ENCODE data around the gene PTPN12. TPM values are rescaled to one million over a fixed set of nuclear protein-coding genes. Genes with fewer than 3 reads are reported as not detected.
"Not testable (repeated sequence)": the region's sequence is repeated elsewhere in the genome, so short reads cannot be mapped to it uniquely, and the experiment has no call there.

PTPN12 gene
- total RNA-seq, 4 donors from 2014 or later = 58.5 to 72.6 (median 71.0) TPM

DNA sequence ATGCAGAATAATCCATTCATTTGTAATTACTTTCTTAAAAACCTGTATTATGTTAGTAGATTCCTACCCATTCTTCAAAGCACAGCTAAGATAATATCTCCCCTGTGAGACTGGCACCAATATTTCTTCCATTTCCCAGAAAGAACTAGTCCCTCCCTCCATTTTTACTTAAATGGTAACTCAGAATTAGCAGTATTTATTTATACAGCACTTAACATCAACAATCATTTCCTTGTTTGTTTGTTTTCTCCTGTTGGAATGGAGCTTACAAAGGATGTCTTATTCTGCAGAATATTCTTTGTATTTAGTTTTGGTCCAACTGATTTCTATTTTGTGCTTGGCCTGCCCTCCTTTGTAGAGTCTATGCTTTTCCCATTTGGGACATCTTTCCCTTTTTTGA, 32.1 kb upstream of the PTPN12 start:
- TF ChIP-seq, protein P1, sequence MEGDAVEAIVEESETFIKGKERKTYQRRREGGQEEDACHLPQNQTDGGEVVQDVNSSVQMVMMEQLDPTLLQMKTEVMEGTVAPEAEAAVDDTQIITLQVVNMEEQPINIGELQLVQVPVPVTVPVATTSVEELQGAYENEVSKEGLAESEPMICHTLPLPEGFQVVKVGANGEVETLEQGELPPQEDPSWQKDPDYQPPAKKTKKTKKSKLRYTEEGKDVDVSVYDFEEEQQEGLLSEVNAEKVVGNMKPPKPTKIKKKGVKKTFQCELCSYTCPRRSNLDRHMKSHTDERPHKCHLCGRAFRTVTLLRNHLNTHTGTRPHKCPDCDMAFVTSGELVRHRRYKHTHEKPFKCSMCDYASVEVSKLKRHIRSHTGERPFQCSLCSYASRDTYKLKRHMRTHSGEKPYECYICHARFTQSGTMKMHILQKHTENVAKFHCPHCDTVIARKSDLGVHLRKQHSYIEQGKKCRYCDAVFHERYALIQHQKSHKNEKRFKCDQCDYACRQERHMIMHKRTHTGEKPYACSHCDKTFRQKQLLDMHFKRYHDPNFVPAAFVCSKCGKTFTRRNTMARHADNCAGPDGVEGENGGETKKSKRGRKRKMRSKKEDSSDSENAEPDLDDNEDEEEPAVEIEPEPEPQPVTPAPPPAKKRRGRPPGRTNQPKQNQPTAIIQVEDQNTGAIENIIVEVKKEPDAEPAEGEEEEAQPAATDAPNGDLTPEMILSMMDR (IDR thresholded peaks at IDR 0.05) = no peak
- no peak for TF ChIP-seq POLR2A (IDR thresholded peaks at IDR 0.05)
- H3K9me3 ChIP-seq = no peaks in the 10 kb centered on the region
- DNase-seq = no peak
- no peaks in the 10 kb centered on the region for H3K27me3 ChIP-seq
- no peak overlapping the region for H3K4me3 ChIP-seq (replicated peaks in 1 of 3)
- no peaks in the 10 kb centered on the region for H3K36me3 ChIP-seq
- intact Hi-C loops (cut with DNase I) = no loop called here
- H3K27ac ChIP-seq = no peak overlapping the region
- no peaks in the 10 kb centered on the region for H3K4me1 ChIP-seq

DNA sequence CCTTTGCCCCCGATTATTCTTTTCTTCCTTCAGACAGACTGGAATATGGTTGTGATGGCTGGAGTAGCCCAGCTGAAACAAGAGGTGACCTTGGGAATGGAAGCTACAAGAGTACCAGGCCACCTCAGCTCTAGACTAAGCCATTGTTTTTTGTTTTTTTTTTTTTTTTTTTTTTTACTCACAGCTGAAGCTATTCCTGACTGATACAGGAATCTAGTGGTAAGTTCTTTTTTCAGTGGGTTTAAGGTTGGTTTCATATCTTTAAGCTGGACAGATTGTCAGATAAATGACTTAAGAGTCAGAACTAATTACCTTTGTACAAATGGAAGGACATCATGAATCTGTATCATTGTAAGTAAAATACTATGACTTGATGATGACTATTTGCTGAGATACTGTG, 30.2 kb upstream of the PTPN12 start:
- H3K9me3 ChIP-seq = no peaks in the 10 kb centered on the region
- intact Hi-C loops (cut with DNase I) = no loop called here
- no peaks in the 10 kb centered on the region for H3K36me3 ChIP-seq
- 97 to 100% methylated on average over 1 of the region's 1 CpG for WGBS, 2 donors
- H3K4me1 ChIP-seq = no peaks in the 10 kb centered on the region
- no peak for DNase-seq
- no peaks in the 10 kb centered on the region for H3K27me3 ChIP-seq
- no peak overlapping the region for H3K27ac ChIP-seq
- no peak overlapping the region for H3K4me3 ChIP-seq (replicated peaks in 1 of 3)
- TF ChIP-seq, protein P1 (IDR thresholded peaks at IDR 0.05) = no peak
- no peak for TF ChIP-seq POLR2A (IDR thresholded peaks at IDR 0.05)

DNA sequence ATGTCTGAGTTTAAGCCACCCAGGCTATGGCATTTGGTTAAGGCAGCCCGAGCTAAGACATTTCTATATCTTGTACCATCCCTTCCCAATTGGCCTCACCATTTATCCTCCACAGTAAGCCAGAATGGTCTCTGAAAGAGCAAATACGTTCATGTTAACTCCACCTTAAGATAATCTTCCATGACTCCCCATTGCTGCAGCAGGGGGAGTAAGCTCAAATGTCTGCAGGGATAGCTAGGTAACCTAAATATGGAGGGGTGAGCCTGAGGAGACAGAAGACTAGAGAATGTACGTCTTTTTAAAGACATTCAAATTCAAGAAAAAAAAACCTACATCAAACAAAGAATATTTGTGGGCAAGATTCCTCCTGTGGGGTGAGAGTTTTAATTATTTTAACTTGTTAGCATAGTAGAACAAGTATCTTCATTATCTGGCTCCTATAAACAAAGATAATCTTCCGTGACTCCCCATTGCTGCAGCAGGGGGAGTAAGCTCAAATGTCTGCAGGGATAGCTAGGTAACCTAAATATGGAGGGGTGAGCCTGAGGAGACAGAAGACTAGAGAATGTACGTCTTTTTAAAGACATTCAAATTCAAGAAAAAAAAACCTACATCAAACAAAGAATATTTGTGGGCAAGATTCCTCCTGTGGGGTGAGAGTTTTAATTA, 24.0 kb upstream of the PTPN12 start:
- intact Hi-C loops (cut with DNase I); H3K36me3 ChIP-seq; H3K4me3 ChIP-seq (replicated peaks in 1 of 3): not testable (repeated sequence)

DNA sequence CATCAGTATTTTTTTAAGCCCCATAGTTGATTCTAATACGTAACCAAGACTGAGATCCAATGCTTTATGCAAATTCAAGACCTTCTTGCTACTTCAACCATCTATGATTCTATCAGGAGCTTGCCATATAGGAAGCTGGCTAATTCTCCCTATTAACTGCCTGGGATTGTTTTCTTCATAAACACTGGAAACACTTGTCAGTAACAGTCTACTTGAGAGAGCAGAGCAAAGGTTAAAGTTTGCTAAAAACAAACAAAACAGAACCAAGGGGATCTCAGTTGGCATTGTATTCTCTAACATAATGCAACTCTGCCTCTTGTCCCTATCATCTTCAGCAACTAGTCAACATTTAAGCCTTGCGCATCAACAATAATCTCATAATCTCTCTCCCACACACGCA, 21.0 kb upstream of the PTPN12 start:
- intact Hi-C loops (cut with DNase I) = no loop called here
- Histone ChIP-seq H3K27ac (no peak overlapping the region), H3K36me3 (no peaks in the 10 kb centered on the region), H3K9me3 (no peaks in the 10 kb centered on the region), H3K4me3 (replicated peaks in 1 of 3) (no peak overlapping the region), H3K4me1 (peaks cover 0 to 3% of the 10 kb centered on the region in 2 donors), H3K27me3 (no peaks in the 10 kb centered on the region)
- 95 to 98% methylated on average over 3 of the region's 3 CpGs for WGBS, 2 donors
- DNase-seq = no peak
- TF ChIP-seq, protein P1 (IDR thresholded peaks at IDR 0.05) = no peak
- no peak for TF ChIP-seq POLR2A (IDR thresholded peaks at IDR 0.05)

More for the DNA sequence above, 24.0 kb upstream of the PTPN12 start:
- not testable (repeated sequence) for H3K4me1 ChIP-seq, H3K27ac ChIP-seq, H3K9me3 ChIP-seq, DNase-seq, H3K27me3 ChIP-seq
- WGBS, 2 donors = 79 to 85% methylated on average over 5 of the region's 5 CpGs

DNA sequence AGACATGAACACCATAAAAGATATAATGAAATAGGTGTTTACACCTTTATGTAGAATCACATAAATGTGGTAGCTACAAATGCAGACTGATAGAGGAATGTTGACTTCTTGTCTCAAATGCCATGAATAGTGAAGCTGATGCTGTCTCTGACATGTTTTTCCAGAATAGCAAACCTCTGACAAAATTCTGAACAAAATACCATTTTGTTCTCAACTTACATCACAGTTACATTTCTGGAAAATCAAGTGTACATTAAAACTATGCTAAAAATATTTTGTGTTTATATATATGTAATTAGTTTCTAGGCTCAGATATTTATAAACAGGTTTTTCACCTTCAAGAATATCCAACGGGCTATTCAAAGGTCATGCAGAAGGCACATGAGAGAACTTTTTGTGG, 16.8 kb upstream of the PTPN12 start:
- WGBS, 2 donors = 87% methylated on average over 1 of the region's 1 CpG
- H3K9me3 ChIP-seq = no peaks in the 10 kb centered on the region
- no peak for DNase-seq
- H3K4me3 ChIP-seq (replicated peaks in 1 of 3) = no peak overlapping the region
- intact Hi-C loops (cut with DNase I) = no loop called here
- H3K27me3 ChIP-seq = no peaks in the 10 kb centered on the region
- no peak for TF ChIP-seq POLR2A (IDR thresholded peaks at IDR 0.05)
- TF ChIP-seq, protein P1 (IDR thresholded peaks at IDR 0.05) = no peak
- H3K4me1 ChIP-seq = peaks cover 0 to 3% of the 10 kb centered on the region in 2 donors
- no peak overlapping the region for H3K27ac ChIP-seq
- H3K36me3 ChIP-seq = no peaks in the 10 kb centered on the region

DNA sequence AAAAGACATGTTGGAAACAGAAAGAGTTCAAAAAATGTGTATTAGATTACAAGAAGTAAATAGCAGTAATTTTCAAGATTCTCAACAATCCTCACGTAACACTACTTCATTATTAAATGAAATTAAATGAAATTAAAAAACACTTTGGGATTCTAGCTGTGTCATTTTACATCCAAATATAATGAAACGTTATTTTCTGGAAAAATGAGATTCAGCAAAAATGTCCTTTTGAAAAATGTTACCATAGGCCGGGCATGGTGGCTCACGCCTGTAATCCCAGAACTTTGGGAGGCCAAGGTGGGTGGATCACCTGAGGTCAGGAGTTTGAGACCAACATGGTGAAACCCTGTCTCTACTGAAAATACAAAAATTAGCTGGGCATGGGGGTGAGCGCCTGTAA, 15.6 kb upstream of the PTPN12 start:
- H3K36me3 ChIP-seq; DNase-seq; H3K27ac ChIP-seq; H3K9me3 ChIP-seq; intact Hi-C loops (cut with DNase I); H3K4me3 ChIP-seq (replicated peaks in 1 of 3); H3K27me3 ChIP-seq; H3K4me1 ChIP-seq: not testable (repeated sequence)
- 92 to 96% methylated on average over 5 of the region's 5 CpGs for WGBS, 2 donors
